ENCODE measurements around the gene DNAJB5.
"Not testable (repeated sequence)": the region's sequence is repeated elsewhere in the genome, so short reads cannot be mapped to it uniquely, and the experiment has no call there.

DNAJB5 gene

DNA sequence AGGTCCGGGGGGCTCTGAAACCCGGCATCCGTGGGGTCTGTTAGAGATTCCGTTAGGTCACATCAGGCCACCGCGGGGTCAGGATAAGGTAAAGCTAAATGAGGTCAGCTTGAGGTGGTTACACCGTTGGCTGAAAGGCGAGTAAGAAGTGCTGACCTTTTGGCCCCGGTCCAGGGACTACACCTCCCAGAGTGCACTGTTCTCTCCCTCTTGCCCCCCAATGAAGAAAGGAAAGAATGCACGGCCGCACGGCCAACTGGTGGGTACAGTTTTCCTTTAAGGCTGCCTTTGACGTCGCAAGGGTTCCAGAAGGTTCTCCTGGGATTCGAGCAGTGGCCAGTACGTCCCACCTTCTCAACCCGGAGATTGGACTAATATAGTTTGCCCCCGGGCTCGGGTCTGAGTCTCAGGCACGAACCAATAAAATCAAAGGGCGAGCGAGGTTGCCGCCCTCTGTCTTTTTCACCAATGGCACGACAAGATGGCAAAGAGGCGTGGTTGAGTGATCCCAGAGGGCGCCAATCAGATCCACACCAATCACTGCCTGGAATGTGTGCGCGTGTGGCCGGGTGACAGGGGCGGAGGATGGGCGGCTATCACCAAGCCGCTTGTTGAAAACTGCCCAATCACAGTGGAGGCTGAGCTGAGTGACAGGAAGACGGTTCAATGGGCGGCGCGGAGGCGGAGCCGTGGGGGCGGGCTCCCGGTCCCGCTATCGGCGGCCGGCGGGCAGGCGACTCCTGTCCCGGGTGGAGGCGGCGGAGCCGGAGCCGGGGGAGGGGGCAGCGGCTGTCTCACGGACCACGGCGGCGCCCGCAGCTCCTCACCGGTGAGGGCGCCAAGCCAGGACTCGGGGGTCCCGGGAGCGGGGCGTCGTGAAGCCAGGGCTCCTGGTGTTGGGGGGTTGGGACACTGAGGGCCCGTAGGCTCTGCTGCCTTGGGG, at the start of gene DNAJB5:
Gene DNAJB5, plus strand, starts transcription at position 743 of the 943 bp plus-strand sequence. CDS start 886 bp downstream, outside the sequence.
- peak; percentile 84 for DNase-seq

DNA sequence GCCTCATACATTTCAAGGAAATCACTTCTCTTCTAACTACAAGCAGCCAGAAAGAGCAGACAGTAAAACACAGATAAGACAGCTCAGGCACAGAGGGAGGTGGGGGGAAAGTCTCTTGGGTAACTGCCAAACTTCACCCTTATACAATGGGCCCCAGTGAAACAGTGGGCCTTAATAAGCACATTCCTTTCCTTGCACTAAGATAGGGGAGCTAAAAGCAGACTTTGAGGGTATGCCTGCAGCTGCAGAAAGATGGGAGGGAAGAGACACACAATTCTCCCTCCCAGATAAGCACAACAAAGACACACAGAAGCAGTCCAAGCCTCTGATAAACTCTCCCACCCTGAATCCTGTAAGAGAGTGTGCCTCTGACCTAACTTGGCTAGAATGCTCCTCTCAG, 49.6 kb upstream of the DNAJB5 start:
- DNase-seq = not testable (repeated sequence)

DNA sequence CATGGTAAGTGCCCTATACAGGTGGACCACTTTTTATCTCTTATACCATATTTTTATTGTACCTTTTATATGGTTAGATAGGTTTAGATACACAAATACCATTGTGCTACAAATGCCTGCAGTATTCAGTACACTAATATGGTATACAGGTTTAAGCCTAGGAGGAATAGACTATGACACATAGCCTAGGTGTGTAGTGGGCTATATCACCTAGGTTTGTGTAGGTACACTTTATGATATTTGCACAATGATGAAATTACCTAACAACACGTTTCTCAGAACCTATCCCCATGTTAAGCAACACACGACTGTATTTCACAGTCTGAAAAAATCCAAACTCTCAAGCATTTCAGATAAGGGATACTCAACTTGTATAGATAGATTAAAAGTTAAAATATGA, 41.1 kb upstream of the DNAJB5 start:
- DNase-seq = no peak

DNA sequence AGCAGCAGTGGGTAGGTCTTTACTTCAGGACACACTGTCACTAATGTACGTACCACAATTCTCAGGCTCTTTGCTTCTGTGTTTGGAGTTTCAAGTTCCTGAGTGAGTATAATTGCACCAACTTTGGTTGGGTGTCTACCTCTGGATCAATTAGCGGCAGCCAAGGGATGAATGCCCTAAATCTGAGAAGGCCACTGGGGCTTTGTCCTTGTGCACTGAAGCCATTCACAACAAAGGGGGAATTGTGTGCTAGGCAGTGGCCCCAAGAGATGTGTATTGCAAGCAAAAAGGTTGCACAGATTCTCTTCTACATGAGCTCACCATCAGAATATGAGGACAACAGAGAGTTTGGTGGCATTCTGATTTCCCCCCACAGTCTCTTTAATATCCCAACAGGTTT, 35.3 kb upstream of the DNAJB5 start:
- DNase-seq = no peak

DNA sequence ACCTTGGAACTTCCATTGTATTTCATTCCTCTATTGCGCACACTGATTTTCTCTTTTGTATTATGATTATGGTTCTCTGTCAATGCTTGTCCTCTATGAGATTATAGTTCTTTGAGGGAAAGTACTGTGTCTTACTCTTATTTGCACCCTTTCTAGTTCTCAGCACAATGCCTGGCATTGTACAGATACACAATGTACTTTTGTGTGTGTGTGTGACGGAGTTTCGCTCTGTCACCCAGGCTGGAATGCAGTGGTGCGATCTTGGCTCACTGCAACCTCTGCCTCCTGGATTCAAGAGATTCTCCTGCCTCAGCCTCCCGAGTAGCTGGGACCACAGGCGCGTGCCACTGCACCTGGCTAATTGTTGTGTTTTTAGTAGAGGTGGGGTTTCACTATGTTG, 33.5 kb upstream of the DNAJB5 start:
- DNase-seq = not testable (repeated sequence)

DNA sequence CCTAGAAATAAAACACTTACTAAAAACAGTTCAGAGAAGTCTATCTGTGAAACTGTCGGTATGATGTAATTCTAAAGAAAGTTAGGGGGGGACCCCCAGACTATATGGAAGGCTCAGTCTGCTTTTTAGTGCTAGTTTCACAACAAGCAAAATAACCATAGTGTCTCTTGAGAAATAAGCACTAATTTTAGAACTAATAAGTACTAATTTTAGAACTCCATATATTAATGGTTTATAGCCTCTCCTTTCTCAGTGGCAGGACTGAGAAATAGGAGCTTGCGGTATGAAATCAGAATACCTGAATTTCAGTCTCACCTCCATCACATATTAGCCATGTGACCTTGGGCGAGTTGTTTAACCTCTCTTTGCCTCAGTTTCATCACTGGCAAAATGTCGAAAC, 32.9 kb upstream of the DNAJB5 start:
- no peak for DNase-seq

DNA sequence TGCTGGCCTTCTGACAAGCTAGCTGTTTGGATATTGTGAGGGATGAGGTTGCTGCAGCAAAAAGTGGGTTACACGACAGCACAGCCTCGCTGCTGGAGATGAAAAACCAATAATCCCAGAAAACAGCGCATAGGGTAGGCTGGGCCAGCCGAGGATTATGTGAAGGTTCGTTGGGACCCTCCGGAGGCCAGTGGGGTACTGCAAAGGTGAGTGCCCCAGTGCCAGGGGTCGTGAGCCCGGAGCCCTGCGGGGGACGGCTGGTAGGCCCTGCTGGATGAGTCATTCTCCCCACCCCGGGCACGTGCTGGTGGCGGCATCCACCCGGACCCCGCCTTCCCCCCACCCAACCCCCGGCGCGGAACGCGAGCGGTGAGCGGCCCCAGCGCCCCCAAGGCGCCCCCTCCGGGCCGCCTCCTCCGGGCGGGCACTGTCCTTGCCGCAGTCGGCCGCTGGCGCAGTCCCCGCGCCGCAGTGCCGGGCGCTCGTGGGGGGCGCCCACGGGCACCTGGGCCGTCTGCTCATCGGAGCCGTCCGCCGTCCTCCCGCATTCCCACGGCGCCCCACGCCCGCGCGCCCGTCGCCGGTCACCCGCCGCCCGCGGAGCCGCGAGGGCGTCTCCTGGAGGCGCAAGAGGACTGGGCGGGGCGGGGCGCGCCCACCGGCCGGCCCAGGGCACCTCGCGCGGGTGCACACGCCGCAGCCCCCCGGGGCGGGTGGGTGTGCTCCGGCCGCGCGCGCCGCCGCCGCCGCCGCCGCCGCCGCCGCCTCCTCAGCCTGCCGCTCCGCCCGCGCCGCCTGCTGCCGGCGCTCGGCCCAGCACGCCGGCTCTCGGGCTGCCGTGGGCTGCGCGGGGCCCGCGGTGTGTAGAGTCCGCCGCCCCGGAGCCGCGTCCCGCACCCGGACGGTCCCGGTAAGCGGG, 31.8 kb upstream of the DNAJB5 start, which contains the start of gene PHF24:
Gene PHF24, plus strand, starts transcription at position 794 of the 919 bp plus-strand sequence. CDS start 13,014 bp downstream, outside the sequence.
- DNase-seq = no peak

DNA sequence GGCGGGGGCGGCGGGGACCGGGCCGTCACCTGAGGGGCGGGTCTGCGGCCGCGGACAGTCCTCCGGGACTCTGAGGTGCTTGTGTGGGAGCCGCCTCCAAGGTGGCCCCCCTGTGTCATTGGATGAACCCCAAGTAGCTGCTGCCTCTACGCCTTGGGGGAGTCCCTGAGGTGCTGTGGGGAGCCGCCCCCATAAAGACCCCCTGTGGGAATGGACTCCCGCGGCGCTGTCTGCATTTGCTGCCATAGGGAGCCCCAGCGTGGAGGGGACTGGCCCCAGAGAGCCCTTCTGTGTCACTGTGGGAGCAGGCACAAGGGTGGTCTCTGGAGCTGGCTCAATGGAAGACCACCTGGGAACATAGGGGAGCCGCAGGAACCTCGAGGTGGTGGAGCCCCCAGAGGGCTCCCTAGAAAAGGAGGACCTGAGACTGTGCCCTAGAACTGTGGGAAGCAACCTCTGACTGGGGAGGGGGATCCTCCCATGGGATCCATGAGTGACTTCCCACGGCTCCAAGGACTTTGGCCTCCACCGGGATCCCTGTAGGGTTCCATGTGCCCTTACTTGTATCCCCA, 31.0 kb upstream of the DNAJB5 start:
- DNase-seq = no peak

DNA sequence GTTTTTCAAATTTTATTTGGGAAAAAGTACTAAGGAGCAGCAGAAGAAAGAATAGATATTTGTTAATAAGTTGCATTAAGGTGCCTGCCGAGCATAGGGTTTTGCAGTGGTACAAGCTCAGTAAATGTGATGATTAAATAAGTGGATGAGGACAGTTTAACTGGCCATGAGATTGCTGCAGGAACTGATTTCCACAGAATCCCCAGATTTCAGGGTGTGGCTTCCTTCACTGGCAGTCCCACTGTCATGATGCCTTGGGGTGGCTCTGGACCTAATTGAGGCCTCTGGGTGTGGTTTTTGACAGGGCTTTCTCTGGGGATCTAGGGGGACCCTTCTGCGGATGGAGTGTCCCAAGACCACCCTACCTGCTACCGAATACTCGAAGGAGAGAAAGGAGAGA, 30.1 kb upstream of the DNAJB5 start:
- no peak for DNase-seq

DNA sequence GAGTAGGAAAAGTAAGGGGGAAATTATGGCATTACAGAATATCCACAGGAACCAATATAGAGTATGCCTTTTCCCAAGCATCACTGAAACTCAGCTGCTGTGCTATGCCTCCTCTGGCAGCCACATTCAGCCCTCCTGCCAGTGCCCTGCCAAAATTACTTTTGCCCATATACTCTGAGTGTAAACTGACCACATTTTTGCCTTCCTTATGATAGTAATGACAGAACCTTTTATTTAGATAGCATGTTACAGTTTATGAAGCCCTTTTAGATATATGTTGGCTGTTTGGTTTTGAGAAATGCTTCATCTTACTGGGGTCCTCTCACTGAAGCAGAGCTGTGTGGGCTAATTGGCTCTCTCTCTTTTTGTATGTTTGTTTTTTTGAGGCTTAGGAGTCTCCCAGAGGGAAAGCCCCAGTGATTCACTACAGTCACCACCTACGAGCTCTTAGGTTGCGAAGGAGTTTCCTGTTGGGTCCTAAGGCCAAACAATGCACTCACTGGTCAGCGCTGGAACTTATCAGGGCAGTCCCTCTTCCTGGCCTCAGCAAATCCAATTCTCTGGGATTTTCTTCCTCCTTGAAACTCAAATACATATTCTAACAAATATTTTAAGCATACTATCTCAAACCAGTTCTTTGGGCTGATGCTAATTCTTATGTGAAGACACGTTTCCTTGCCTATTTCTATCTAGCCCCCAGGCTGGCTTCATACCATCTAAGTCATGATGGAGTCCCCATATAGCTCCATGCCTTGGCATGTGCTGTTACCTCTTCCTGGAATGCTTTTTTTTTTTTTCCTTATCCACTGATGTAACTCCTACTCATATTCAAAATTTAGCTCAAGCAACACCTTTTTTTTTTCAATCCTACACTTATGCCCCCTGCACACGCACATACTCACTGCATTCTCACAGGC, 27.7 kb upstream of the DNAJB5 start:
- DNase-seq = no peak

DNA sequence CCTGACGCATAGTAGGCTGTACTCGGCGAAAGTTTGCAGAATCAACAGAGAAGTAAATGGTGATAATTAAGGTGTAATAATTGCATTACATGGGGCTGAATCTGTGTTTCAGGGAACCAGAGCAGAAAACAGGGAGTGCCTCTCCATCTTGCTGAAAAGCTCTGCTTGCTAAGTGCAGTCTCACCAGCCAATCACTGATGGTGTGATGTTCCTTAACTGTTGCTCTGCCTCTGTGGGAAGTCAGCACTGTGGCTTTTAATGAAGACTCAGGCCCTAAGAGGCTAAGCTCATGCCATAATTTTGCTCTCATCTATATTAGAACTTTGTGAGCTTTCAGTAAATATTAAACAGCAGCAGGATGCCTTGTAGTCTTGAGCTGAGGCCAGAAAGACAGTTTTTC, 27.0 kb upstream of the DNAJB5 start:
- no peak for DNase-seq

DNA sequence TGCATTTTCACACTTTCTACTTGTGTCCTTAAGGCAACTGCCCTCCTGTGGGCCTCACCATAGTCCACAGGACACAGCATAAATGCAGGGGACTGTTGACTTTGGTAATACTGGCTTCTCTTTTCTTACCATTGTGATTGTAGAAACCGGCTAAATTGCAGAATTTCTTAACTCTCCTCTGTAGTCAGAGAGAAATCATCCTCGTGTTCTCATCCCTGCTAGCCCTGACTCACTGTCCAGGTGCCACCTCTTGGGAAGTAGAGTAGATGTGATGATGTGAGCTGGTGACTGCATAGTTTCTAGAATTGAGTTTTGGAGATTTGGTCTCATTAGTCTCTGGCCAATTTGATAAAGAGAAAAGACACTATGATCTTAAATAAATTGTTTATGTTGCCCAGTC, 26.0 kb upstream of the DNAJB5 start:
- no peak for DNase-seq

DNA sequence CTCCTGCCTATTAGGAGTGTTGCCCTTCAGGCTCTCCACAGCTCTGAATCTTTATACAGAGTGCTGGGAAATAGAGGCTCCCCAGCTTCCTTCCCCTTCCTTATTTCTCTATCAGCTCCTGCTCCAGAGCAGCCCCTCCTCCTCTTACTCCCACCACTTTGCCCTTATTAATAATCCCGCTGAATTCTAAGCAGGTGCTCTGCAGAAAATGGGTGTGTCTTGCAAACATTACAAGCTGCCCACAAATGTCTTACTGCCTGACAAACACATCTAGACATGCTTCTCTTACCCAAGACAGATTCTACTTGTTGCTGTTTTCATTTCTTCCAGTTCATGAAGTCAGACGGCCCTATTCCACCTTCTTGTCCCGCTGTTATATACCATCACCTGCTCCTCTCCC, 25.1 kb upstream of the DNAJB5 start:
- no peak for DNase-seq

DNA sequence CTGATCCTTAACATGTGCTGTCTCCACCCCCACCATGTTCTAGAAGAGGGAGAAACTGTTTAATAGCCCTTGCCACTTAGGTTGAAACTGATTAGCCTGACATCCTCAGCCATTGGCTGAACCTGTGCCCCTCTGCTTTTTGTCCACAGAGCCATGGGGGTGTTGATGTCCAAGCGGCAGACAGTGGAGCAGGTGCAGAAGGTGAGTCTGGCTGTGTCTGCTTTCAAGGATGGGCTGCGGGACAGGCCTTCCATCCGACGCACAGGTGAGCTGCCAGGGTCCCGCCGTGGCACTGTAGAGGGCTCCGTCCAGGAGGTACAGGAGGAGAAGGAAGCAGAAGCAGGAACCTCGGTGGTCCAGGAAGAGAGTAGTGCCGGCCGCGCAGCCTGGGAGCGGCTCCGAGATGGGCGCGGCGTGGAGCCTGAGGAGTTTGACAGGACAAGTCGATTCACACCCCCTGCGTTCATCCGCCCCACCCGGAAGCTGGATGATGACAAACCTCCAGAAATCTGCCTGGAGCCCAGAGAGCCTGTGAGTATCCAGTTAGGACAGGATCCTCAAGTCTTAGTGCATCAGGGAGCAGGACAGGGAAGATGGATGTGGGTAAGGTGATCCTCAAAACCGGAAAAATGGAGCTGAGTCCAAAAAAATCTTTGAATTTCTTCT, 18.3 kb upstream of the DNAJB5 start:
- no peak for DNase-seq

DNA sequence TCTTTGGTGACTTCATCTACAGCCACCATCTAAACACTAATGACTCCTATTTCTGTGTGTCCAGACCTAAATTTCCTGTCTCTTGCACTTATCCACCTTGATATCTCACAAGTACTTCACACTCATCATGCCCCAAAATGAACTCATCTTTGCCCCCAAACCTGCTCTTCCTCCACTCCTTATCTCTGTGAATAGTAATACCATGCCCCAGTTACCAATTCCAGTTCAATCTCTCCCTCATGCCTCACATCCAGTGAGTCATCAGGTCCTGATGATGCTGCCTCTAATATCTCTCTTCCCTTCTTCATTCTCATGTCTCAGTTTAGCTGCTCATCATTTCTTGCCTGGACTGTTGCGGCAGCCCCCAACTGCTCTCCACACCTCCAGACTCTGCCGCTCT, 14.9 kb upstream of the DNAJB5 start:
- no peak for DNase-seq

DNA sequence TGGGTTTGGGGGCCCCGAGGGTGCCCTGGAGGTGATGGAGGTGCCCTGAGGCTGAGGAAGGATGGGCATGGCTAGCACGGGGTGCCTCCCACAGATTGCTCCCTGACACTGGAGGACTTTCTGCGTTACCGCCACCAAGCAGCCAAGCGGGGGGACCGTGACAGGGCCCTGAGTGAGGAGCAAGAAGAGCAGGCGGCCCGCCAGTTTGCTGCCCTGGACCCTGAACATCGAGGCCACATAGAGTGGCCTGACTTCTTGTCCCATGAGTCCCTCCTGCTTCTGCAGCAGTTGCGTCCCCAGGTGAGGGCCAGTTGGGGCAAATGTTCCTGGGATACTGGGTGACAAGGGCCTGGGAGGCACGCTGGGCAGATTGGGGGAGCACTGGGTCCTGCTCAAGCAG, 13.1 kb upstream of the DNAJB5 start:
- no peak for DNase-seq

DNA sequence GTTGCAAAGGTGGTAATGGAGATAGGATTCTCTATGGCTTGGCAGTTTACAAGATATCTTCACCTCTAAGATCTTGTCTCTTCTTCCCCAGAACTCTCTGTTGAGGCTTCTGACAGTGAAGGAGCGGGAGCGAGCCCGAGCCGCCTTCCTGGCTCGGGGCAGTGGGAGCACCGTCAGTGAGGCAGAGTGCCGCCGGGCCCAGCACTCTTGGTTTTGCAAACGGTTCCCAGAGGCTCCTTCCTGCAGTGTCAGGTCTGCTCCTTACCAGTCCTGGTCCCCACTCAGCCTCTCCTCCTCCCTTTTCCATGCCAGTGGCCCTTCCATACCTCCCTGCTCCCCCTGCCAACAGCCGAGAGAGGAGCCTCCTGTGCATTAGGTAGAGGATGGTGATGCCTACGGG, 12.6 kb upstream of the DNAJB5 start:
- no peak for DNase-seq

DNA sequence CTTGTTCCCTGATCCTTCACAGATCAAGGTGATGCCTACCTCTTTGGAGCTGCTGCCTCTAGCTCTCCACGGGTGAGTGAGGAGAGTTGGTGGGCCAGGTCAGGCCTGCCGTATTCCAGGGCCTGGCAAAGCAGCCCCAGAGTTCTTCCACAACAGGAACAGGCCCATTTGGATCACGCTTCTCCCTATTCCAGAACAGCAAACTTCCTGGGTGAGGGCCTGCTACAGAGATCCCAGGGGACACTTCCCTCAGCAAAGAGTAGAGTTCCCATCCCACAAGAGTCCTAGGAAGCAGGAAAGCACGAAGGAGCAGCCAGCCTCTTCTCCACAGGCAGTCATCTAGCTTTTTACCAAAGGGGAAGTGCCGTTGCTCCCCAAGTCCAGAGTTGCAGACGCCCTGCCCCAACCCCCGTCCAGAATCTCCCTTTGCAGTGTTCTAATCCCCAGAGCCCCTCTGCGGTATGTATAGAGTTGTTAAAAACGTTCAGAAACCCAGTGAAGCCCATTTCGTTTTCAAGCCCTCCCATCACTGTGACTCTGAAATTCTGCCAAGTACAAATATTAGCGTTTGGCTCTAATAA, 9.3 kb upstream of the DNAJB5 start:
- DNase-seq = no peak

DNA sequence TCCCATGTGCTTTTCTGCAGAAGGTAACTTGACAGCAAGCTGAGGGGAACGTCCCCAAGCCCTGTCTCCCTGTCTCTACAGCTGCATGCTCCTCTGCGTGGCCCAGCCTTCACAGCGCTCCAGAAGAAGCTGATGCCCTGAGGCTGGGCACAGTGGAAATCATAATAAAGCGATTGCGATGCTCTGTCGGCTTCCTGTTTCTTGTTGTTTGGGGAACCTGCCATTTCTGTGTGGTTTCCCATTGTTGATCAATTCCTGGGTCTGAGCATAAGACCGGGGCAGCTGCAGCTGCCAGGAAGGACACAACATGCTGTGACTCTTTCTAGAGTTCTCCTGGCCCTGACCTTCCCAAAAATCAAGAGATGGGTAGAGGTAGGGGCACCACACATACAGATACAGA, 7.2 kb upstream of the DNAJB5 start:
- peak; percentile 23 for DNase-seq

DNA sequence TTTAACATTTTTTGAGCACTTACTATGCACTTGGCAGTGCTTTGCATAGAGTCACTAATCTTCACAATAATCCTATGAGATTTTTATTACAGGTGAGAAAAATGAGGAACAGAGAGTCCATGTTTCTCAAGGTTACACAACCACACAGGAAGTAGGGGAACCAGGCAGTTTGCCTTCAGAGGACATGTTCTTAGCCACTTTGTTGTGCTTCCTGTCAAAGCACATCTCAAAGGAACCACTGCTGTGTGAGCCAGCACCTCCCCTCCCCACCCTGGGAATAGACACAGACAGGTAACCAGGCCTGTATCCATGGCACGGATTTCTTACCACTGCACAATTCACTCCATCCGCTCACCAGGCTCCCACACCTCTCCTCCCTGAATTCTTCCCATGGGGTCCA, 6.3 kb upstream of the DNAJB5 start:
- DNase-seq = no peak

DNA sequence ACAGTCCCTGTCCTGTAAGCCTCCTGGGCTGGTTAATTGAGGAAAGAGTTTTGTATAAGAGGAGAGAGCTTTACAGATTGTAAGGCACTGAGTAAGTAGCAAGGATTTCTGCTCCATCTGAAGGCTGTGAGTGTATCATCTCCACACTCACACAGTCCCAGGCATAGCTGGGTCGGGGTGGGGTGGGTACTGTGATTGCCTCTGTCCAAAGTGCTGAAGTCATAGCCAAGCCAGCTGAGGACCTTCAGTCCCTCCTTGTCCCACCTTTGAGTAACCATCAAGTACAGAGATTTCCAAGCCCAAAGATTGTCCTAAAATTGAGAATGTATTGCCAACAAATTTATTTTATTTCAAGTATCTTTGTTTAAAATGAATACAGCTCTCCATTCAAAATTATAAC, 5.5 kb upstream of the DNAJB5 start:
- no peak for DNase-seq

Measured in SIG-M5 (cell line).